Measurements from ENCODE around the gene SLC38A2.

DNA sequence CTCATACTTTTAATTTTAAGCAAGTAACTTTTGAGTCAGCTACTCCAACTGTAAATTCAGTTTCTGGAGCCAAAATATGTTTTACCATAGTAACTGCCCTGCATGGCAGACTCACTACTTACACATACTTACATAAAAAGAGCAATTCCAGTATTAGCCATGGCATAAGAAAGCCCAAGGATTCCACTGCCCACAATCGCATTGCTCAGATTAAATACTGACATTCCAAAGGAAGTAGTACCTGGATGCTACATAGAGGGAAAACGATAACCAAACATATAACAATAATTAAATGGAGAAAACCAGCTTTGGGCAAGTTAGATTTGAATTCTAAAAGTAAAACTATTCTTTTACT, 2.2 kb downstream of the SLC38A2 start:
- TF ChIP-seq ZNF521 (tag by site-specific recombination; IDR thresholded peaks at IDR 0.05) (no peak), ZNF174 (tag by site-specific recombination; IDR thresholded peaks at IDR 0.05) (no peak), CTCF (tag by site-specific recombination; IDR thresholded peaks at IDR 0.05) (no peak), REST (tag by site-specific recombination; IDR thresholded peaks at IDR 0.05) (no peak), ZNF626 (tag by site-specific recombination; IDR thresholded peaks at IDR 0.05) (no peak)
